ENCODE results near the gene JAM3. TPM values are rescaled to one million over a fixed set of nuclear protein-coding genes. Genes with fewer than 3 reads are reported as not detected.

The JAM3 gene
- total and polyA plus RNA-seq, 2 of the 4 experiments (the other 2 are of a cell fraction): 38.0 to 71.5 TPM

DNA sequence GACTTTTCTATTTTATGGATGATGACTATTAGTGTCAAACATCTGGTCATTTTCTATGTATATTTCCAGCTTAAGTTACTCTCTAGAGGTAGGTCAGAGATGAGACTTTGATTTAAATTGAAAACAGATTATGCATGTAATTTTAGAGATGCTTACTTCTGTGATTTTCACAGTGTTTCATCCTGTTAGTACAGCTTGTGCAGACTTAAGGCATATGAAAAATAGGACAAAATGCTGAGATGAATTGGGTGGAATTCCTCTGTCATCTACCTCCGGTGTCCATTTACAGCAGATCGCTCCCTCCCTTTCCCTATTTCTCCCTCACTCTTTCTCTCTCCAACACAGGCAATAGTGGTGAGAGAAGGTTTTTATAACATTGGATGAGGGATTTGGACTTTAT is 14.1 kb downstream of the JAM3 start:
- ATAC-seq (ENCODE audit: low read depth) (no peak), DNase-seq (no peak)
- no peak overlapping the region for H3K23ac ChIP-seq (ENCODE audit: low read depth, low read length)
- no CpG with 5 or more reads among the region's 2 CpGs for WGBS, 2 experiments (ENCODE audit: extremely low coverage in 2 of 2, insufficient read length in 1 of 2)
- in situ Hi-C loops (cut with MboI; ENCODE audit: low sequenced_read_pairs): no loop called here
- H3K79me1 ChIP-seq (ENCODE audit: low read depth in 1 of 2, low read length in 2 of 2): peaks cover 14 to 39% of the 10 kb centered on the region in 2 experiments
- H3K9ac ChIP-seq (ENCODE audit: low read depth, low read length): no peak overlapping the region
- no peak overlapping the region for H3K14ac ChIP-seq (replicated peaks; ENCODE audit: low read depth, low read length)
- H4K8ac ChIP-seq (ENCODE audit: low read depth in 2 of 2, low read length in 2 of 2): no peak overlapping the region
- H2BK5ac ChIP-seq (ENCODE audit: low read depth, low read length, poor library complexity, severe bottlenecking): no peak overlapping the region
- H2AK5ac ChIP-seq (ENCODE audit: low read depth, low read length): no peak overlapping the region
- H3K27me3 ChIP-seq (ENCODE audit: control insufficient read depth, insufficient read depth, low read length): no peaks in the 10 kb centered on the region
- no peaks in the 10 kb centered on the region; the same call in 1 of the 2 replicates for H3K4me1 ChIP-seq (ENCODE audit: control insufficient read depth, insufficient read depth, low read length)
- H2AFZ ChIP-seq (replicated peaks; ENCODE audit: low read length, poor library complexity): no peak overlapping the region
- H4K5ac ChIP-seq (ENCODE audit: low read depth, low read length): no peak overlapping the region
- H4K20me1 ChIP-seq (ENCODE audit: insufficient read depth, low read length): no peaks in the 10 kb centered on the region; the same call in none of the 2 replicates
- H2BK20ac ChIP-seq (ENCODE audit: low read depth, low read length): no peak overlapping the region
- no peak overlapping the region for H3K56ac ChIP-seq (ENCODE audit: extremely low read depth, insufficient read depth, low read length)
- no peak overlapping the region for H3K27ac ChIP-seq (ENCODE audit: insufficient read depth, low read length)
- H3K36me3 ChIP-seq (ENCODE audit: control insufficient read depth, insufficient read depth, low read length): no peaks in the 10 kb centered on the region
- no peak overlapping the region for H3K4ac ChIP-seq (ENCODE audit: low read depth, low read length)
- CTCF ChIA-PET: interaction anchor here (2.2 kb wide), 1 partner anchor 11 kb away, joined by 6 read pairs; no protein-coding TSS in a partner anchor
- no peak overlapping the region for H4K91ac ChIP-seq (ENCODE audit: insufficient read depth, low read depth, low read length)
- BruUV-seq (replicated peaks): no TSS peak
- POLR2A ChIA-PET (ENCODE audit: unreplicated experiment): no interaction called here
- no peak overlapping the region for H2AK9ac ChIP-seq (replicated peaks; ENCODE audit: low read depth, low read length, poor library complexity)
- H3K4me2 ChIP-seq (ENCODE audit: low read depth, low read length): no peak overlapping the region
- TF ChIP-seq BHLHE40 (IDR thresholded peaks at IDR 0.05; ENCODE audit: low read depth, low read length): no peak
- no peak for TF ChIP-seq NFE2L2 (IDR thresholded peaks at IDR 0.05; ENCODE audit: low read depth, low read length)
- TF ChIP-seq RCOR1 (IDR thresholded peaks at IDR 0.05; ENCODE audit: insufficient replicate concordance, low read length): no peak
- TF ChIP-seq MAFK (IDR thresholded peaks at IDR 0.05; ENCODE audit: low read depth, low read length): no peak
- TF ChIP-seq, protein P1, sequence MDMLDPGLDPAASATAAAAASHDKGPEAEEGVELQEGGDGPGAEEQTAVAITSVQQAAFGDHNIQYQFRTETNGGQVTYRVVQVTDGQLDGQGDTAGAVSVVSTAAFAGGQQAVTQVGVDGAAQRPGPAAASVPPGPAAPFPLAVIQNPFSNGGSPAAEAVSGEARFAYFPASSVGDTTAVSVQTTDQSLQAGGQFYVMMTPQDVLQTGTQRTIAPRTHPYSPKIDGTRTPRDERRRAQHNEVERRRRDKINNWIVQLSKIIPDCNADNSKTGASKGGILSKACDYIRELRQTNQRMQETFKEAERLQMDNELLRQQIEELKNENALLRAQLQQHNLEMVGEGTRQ (IDR thresholded peaks at IDR 0.05; ENCODE audit: low read depth, low read length): no peak
- TF ChIP-seq RFX5 (IDR thresholded peaks at IDR 0.05; ENCODE audit: low read depth, low read length): no peak
- TF ChIP-seq SMC3 (IDR thresholded peaks at IDR 0.05; ENCODE audit: low read depth, low read length): no peak
- TF ChIP-seq MXI1 (IDR thresholded peaks at IDR 0.05; ENCODE audit: borderline replicate concordance, low read depth, low read length): no peak
- TF ChIP-seq, protein P2, sequence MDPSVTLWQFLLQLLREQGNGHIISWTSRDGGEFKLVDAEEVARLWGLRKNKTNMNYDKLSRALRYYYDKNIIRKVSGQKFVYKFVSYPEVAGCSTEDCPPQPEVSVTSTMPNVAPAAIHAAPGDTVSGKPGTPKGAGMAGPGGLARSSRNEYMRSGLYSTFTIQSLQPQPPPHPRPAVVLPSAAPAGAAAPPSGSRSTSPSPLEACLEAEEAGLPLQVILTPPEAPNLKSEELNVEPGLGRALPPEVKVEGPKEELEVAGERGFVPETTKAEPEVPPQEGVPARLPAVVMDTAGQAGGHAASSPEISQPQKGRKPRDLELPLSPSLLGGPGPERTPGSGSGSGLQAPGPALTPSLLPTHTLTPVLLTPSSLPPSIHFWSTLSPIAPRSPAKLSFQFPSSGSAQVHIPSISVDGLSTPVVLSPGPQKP (IDR thresholded peaks at IDR 0.05; ENCODE audit: borderline replicate concordance, low read depth, low read length): no peak
- no peak for TF ChIP-seq POLR2A (IDR thresholded peaks at IDR 0.05; ENCODE audit: low read depth, low read length)
- no peak for TF ChIP-seq CEBPB (IDR thresholded peaks at IDR 0.05; ENCODE audit: low read depth, low read length)
- TF ChIP-seq, protein P3, sequence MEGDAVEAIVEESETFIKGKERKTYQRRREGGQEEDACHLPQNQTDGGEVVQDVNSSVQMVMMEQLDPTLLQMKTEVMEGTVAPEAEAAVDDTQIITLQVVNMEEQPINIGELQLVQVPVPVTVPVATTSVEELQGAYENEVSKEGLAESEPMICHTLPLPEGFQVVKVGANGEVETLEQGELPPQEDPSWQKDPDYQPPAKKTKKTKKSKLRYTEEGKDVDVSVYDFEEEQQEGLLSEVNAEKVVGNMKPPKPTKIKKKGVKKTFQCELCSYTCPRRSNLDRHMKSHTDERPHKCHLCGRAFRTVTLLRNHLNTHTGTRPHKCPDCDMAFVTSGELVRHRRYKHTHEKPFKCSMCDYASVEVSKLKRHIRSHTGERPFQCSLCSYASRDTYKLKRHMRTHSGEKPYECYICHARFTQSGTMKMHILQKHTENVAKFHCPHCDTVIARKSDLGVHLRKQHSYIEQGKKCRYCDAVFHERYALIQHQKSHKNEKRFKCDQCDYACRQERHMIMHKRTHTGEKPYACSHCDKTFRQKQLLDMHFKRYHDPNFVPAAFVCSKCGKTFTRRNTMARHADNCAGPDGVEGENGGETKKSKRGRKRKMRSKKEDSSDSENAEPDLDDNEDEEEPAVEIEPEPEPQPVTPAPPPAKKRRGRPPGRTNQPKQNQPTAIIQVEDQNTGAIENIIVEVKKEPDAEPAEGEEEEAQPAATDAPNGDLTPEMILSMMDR (conservative IDR thresholded peaks at IDR 0.05; ENCODE audit: low read depth, low read length): no peak
- TF ChIP-seq FOS (IDR thresholded peaks at IDR 0.05; ENCODE audit: low read depth, low read length): no peak
- no peak for TF ChIP-seq CHD1 (IDR thresholded peaks at IDR 0.05; ENCODE audit: low read depth, low read length)
- no peak for TF ChIP-seq RAD21 (IDR thresholded peaks at IDR 0.05; ENCODE audit: low read length)
- TF ChIP-seq MAZ (IDR thresholded peaks at IDR 0.05; ENCODE audit: borderline replicate concordance, low read depth, low read length): no peak
- intact Hi-C loops (cut with micrococcal nuclease): loop anchor here (5.0 kb wide), 1 partner anchor 34 kb away; no protein-coding TSS in a partner anchor
- H3K18ac ChIP-seq (ENCODE audit: low read depth, low read length): no peak overlapping the region
- no peak overlapping the region for H2BK120ac ChIP-seq (ENCODE audit: low read depth, low read length)
- peaks cover 4% of the 10 kb centered on the region; the same call in 1 of the 2 replicates for H3K9me1 ChIP-seq (ENCODE audit: insufficient read depth, low read length)
- H3K9me3 ChIP-seq (ENCODE audit: control insufficient read depth, insufficient read depth, low read length): peaks cover 2% of the 10 kb centered on the region; the same call in 1 of the 2 replicates
- dilution Hi-C loops (cut with HindIII; ENCODE audit: low sequenced_read_pairs, unreplicated experiment): no loop called here
- H2BK15ac ChIP-seq (ENCODE audit: low read depth, low read length): no peak overlapping the region
- no peak overlapping the region for H3K4me3 ChIP-seq (ENCODE audit: insufficient read depth, low read depth, low read length)
